Sigmoid colon (tissue), 7 donors: ENCODE measurements around the gene TUBA4B. TPM values are rescaled to one million over a fixed set of nuclear protein-coding genes. Genes with fewer than 3 reads are reported as not detected.

Source experiments
- DNase-seq: peaks from one replicate; pipeline ENCODE4 v3.0.0-alpha.2; 2019
- H3K27ac ChIP-seq, 4 donors: fragments of 200-600 bp; sonication (generic); one replicate each; pipeline ENCODE4 v1.5.1; 2016 to 2019; ENCODE audit warnings: mild to moderate bottlenecking in 1 of 4
- H3K27me3 ChIP-seq, 3 donors: fragments of 200-600 bp; sonication (generic); one replicate each; pipeline ENCODE4 v1.5.1; 2019; ENCODE audit warnings: mild to moderate bottlenecking in 1 of 3
- H3K36me3 ChIP-seq, 4 donors: fragments of 200-600 bp; sonication (generic); one replicate each; pipeline ENCODE4 v1.5.1; 2016 to 2019
- H3K4me1 ChIP-seq, 4 donors: fragments of 200-600 bp; sonication (generic); one replicate each; pipeline ENCODE4 v1.5.1; 2017 to 2019
- H3K4me3 ChIP-seq, 4 donors: fragments of 200-600 bp; sonication (generic); one replicate each; pipeline ENCODE4 v1.5.1; 2017 to 2019; ENCODE audit warnings: mild to moderate bottlenecking in 2 of 4, moderate library complexity in 1 of 4
- H3K9me3 ChIP-seq, 4 donors: fragments of 200-600 bp in 3 of 4; sonication (generic) in 3 of 4; one replicate each; pipeline versions ENCODE4 v1.5.1 to v1.6.1; 2013 to 2019
- CTCF ChIP-seq, 4 experiments: fragments of 450-650 bp in 3 of 4; fragments of 200-600 bp in 1 of 4; IDR thresholded peaks; one replicate each; pipeline ENCODE4 v1.5.1; 2016 to 2019; ENCODE audit warnings: antibody characterized with exemption in 4 of 4, mild to moderate bottlenecking in 3 of 4, moderate library complexity in 2 of 4
- EP300 ChIP-seq, 4 donors: sonication (generic); formaldehyde crosslinking; IDR thresholded peaks; one replicate each; pipeline ENCODE4 v1.6.1; 2017; ENCODE audit warnings: antibody characterized with exemption in 4 of 4
- POLR2A ChIP-seq, 2 donors: fragments of 450-650 bp; IDR thresholded peaks; one replicate each; pipeline ENCODE4 v1.6.1; 2016; ENCODE audit warnings: antibody characterized with exemption in 2 of 2, mild to moderate bottlenecking in 2 of 2, moderate library complexity in 2 of 2
- POLR2AphosphoS5 ChIP-seq, 4 donors: sonication (generic); formaldehyde crosslinking; IDR thresholded peaks; one replicate each; pipeline ENCODE4 v1.6.1; 2017; ENCODE audit warnings: antibody characterized with exemption in 4 of 4
- WGBS, 2 donors: extraction: QIAGEN DNeasy Blood & Tissue Kit; methylation state at CpG; one replicate each; pipeline ENCODE4 v1.1.7; 2013; 5-methylcytosine and 5-hydroxymethylcytosine counted together
- intact Hi-C: fragments of 100-400 bp; cut with DNase I; formaldehyde crosslinking; loops from one replicate; pipeline ENCODE4 v1.15.1; 2023
- polyA plus RNA-seq, 3 donors: library from polyadenylated mRNA; stranded (reverse); fragments of 200-250 nt; gene quantifications; one replicate each; pipeline ENCODE4 v1.2.3, GENCODE V29; 2013
- total RNA-seq, 4 donors: library from RNA; depleted of rRNA; stranded (reverse); fragments of >200 nt; gene quantifications; one replicate each; pipeline ENCODE4 v1.1.0, GENCODE V29; 2016
- donor health status: healthy with polysubstance abuse.
- donor health status: Bipolar disorder and iron deficiency.
- donor health status: healthy.

Gene TUBA4B
- total and polyA plus RNA-seq, 7 donors, result not detected

DNA sequence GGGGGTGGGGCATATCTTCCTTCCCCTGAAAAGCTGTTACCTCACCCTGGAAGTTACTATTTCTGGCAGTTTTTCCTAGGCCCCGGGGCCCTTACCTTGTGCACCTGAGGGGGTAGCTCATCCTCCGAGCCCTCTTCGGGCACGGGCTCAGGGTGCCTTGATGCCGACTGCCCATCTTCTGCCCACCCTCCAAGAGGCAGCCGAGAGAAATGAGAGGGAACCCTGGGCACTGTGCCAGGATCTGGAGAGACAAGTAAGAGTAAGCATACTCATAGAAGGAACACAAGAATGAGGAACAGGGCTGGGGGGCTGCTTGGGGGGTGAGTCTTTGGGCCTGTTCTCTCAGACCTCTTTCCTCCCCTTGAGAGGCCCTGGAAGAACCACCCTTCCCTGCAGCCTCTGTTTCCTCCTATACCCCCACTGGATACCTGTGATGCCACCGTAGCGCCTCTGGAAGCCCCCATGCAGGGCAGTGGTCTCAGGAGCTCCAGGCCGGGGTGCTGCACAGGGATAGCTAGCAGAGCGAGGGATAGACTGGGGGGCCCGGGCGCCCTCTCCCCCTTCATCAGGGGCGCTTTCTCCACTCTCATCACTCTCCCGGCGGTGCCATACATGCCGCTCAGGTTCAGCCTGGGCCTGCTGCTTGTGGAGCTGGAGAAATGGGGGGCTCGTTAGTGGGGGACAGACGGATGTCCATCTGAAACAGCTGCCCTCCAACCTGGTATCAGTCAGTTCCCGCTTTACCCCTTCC is 32.2 kb upstream of the TUBA4B start:
- peaks cover 56 to 62% (median 59%) of the 10 kb centered on the region in 4 donors for H3K36me3 ChIP-seq
- no peaks in the 10 kb centered on the region for H3K9me3 ChIP-seq
- intact Hi-C loops, result loop anchor here (10.0 kb wide), 1 partner anchor 164 kb away; the partner anchor contains the start of gene DNPEP
- DNase-seq, result no peak
- 95% methylated on average over 19 of the region's 19 CpGs for WGBS, 2 donors
- peak overlapping the region in 1 of 4 donors; percentile 8 for H3K27ac ChIP-seq
- TF ChIP-seq POLR2A (IDR thresholded peaks at IDR 0.05) (no peak), EP300 (IDR thresholded peaks at IDR 0.05) (no peak), POLR2AphosphoS5 (IDR thresholded peaks at IDR 0.05) (no peak), CTCF (IDR thresholded peaks at IDR 0.05) (no peak)
- H3K27me3 ChIP-seq, result no peaks in the 10 kb centered on the region
- H3K4me3 ChIP-seq, result no peak overlapping the region
- peaks cover 0 to 37% (median 32%) of the 10 kb centered on the region in 4 donors for H3K4me1 ChIP-seq

- Histone ChIP-seq H3K27me3 (no peaks in the 10 kb centered on the region), H3K4me3 (no peak overlapping the region), H3K27ac (no peak overlapping the region), H3K36me3 (peaks cover 56 to 74% (median 61%) of the 10 kb centered on the region in 4 donors), H3K9me3 (no peaks in the 10 kb centered on the region), H3K4me1 (peaks cover 0 to 31% (median 28%) of the 10 kb centered on the region in 4 donors)
- TF ChIP-seq CTCF (IDR thresholded peaks at IDR 0.05) (no peak), EP300 (IDR thresholded peaks at IDR 0.05) (no peak), POLR2AphosphoS5 (IDR thresholded peaks at IDR 0.05) (no peak)
- 95 to 96% methylated on average over 16 of the region's 16 CpGs for whole genome bisulfite sequencing, 2 donors
- intact Hi-C loops, result loop anchor here (10.0 kb wide), 1 partner anchor 163 kb away; the partner anchor contains the start of gene DNPEP
- DNase-seq, result no peak
These were observed 31.0 kb upstream of the TUBA4B start for GRCh38 chr2:219221957-219222518.

GRCh38 chr2:219223831-219224610 is 29.0 kb upstream of the TUBA4B start:
- no peak for TF ChIP-seq POLR2AphosphoS5 (IDR thresholded peaks at IDR 0.05)
- TF ChIP-seq CTCF (IDR thresholded peaks at IDR 0.05), result no peak
- TF ChIP-seq EP300 (IDR thresholded peaks at IDR 0.05), result no peak
- TF ChIP-seq POLR2A (IDR thresholded peaks at IDR 0.05), result no peak
- Histone ChIP-seq H3K9me3 (no peaks in the 10 kb centered on the region), H3K4me1 (peaks cover 0 to 32% (median 30%) of the 10 kb centered on the region in 4 donors), H3K4me3 (no peak overlapping the region), H3K36me3 (peaks cover 56 to 76% (median 62%) of the 10 kb centered on the region in 4 donors), H3K27me3 (no peaks in the 10 kb centered on the region), H3K27ac (no peak overlapping the region)
- no peak for DNase-seq
- WGBS, 2 donors, result 95 to 96% methylated on average over 31 of the region's 31 CpGs
- intact Hi-C loops, result loop anchor here (10.0 kb wide), 1 partner anchor 161 kb away; the partner anchor contains the start of gene DNPEP

GRCh38 chr2:219225350-219225749 is 27.7 kb upstream of the TUBA4B start:
- no peak for DNase-seq
- 78 to 86% methylated on average over 3 of the region's 3 CpGs for WGBS, 2 donors
- TF ChIP-seq POLR2AphosphoS5 (IDR thresholded peaks at IDR 0.05) (no peak), EP300 (IDR thresholded peaks at IDR 0.05) (no peak), POLR2A (IDR thresholded peaks at IDR 0.05) (no peak), CTCF (IDR thresholded peaks at IDR 0.05) (no peak)
- intact Hi-C loops, result loop anchor here (10.0 kb wide), 1 partner anchor 159 kb away; the partner anchor contains the start of gene DNPEP
- Histone ChIP-seq H3K4me1 (peaks cover 0 to 24% (median 20%) of the 10 kb centered on the region in 4 donors), H3K9me3 (no peaks in the 10 kb centered on the region), H3K27me3 (no peaks in the 10 kb centered on the region), H3K36me3 (peaks cover 53 to 69% (median 56%) of the 10 kb centered on the region in 4 donors), H3K27ac (no peak overlapping the region), H3K4me3 (no peak overlapping the region)
